HEK293 (cell line): Measurements from ENCODE around the gene HOXC11.

Experiments used
- CTCF ChIA-PET: fragments of 350-600 bp; formaldehyde crosslinking; extraction: SDS; loops from one replicate; lab custom pipeline; 2021; ENCODE audit warnings: antibody characterized with exemption; lab: Yijun Ruan, JAX
- POLR2A ChIA-PET: fragments of 300-600 bp; formaldehyde crosslinking; extraction: SDS; loops from one replicate; lab custom pipeline; 2020; ENCODE audit warnings: antibody characterized with exemption, inconsistent platforms; lab: Yijun Ruan, JAX
- H3K27ac ChIP-seq: fragments of 200-500 bp; sonication (Bioruptor generic); 2 replicates; pipeline ENCODE4 v1.5.1; 2014; ENCODE audit warnings: low read depth, low read length, control low read depth, inconsistent platforms; ENCODE audit errors: extremely low read depth
- H3K36me3 ChIP-seq, 2 experiments: fragments of 200-500 bp in 1 of 2; sonication (Bioruptor generic) in 1 of 2; 1 replicate in 1 of 2; 2 replicates in 1 of 2; pipeline ENCODE4 v1.5.1; 2014 to 2017; ENCODE audit warnings: inconsistent platforms in 2 of 2, low read length in 2 of 2; ENCODE audit not compliant: control insufficient read depth in 2 of 2, insufficient read depth in 1 of 2
- H3K4me1 ChIP-seq: fragments of 200-500 bp; sonication (Bioruptor generic); 2 replicates; pipeline ENCODE4 v1.5.1; 2014; ENCODE audit warnings: mild to moderate bottlenecking, low read length, inconsistent platforms; ENCODE audit not compliant: control insufficient read depth, insufficient read depth
- H3K4me3 ChIP-seq: 2 replicates; pipeline ENCODE4 v1.5.1; 2011; ENCODE audit warnings: low read depth, mild to moderate bottlenecking, control low read depth, low read length, moderate library complexity
- H3K9me3 ChIP-seq: fragments of 200-500 bp; sonication (Bioruptor generic); 2 replicates; pipeline ENCODE4 v1.5.1; 2014; ENCODE audit warnings: low read depth, low read length, inconsistent platforms; ENCODE audit not compliant: control insufficient read depth, insufficient read depth
- FEZF1 ChIP-seq: fragments of 450-650 bp; formaldehyde crosslinking; IDR thresholded peaks from 2 replicates; pipeline ENCODE4 v1.5.1; 2016; ENCODE audit warnings: missing biosample characterization, missing genetic modification characterization
- KLF1 ChIP-seq: fragments of 450-650 bp; formaldehyde crosslinking; IDR thresholded peaks from 2 replicates; pipeline ENCODE4 v1.5.1; 2016; ENCODE audit warnings: missing biosample characterization, missing genetic modification characterization
- KLF8 ChIP-seq: fragments of 450-650 bp; formaldehyde crosslinking; IDR thresholded peaks from 2 replicates; pipeline ENCODE4 v1.5.1; 2016; ENCODE audit warnings: missing biosample characterization, missing genetic modification characterization
- PRDM1 ChIP-seq: fragments of 450-650 bp; formaldehyde crosslinking; IDR thresholded peaks from 2 replicates; pipeline ENCODE4; 2016; ENCODE audit warnings: missing biosample characterization, missing genetic modification characterization
- ZFHX2 ChIP-seq: fragments of 450-650 bp; formaldehyde crosslinking; conservative IDR thresholded peaks from 2 replicates; pipeline ENCODE4 v1.5.1; 2016; ENCODE audit warnings: missing biosample characterization, missing genetic modification characterization
- ZIC2 ChIP-seq: fragments of 450-650 bp; formaldehyde crosslinking; IDR thresholded peaks from 2 replicates; pipeline ENCODE4 v1.5.1; 2016; ENCODE audit warnings: missing biosample characterization, missing genetic modification characterization
- ZNF501 ChIP-seq: fragments of 450-650 bp; formaldehyde crosslinking; IDR thresholded peaks from 2 replicates; pipeline ENCODE4 v1.5.1; 2016; ENCODE audit warnings: missing biosample characterization, missing genetic modification characterization
- ZNF529 ChIP-seq: fragments of 450-650 bp; formaldehyde crosslinking; IDR thresholded peaks from 2 replicates; pipeline ENCODE4 v1.5.1; 2017; ENCODE audit warnings: missing genetic modification characterization, missing biosample characterization; ENCODE audit not compliant: insufficient replicate concordance
- ZNF571 ChIP-seq: fragments of 450-650 bp; formaldehyde crosslinking; IDR thresholded peaks from 2 replicates; pipeline ENCODE4 v1.5.0; 2017; ENCODE audit warnings: missing biosample characterization, missing genetic modification characterization
- ZNF596 ChIP-seq: fragments of 450-650 bp; IDR thresholded peaks from 2 replicates; pipeline ENCODE4 v1.5.0; 2018; ENCODE audit warnings: missing biosample characterization, mild to moderate bottlenecking, missing genetic modification characterization, moderate library complexity
- ZNF600 ChIP-seq: fragments of 450-650 bp; formaldehyde crosslinking; IDR thresholded peaks from 2 replicates; pipeline ENCODE4 v1.5.1; 2016; ENCODE audit warnings: missing biosample characterization, missing genetic modification characterization
- ZNF830 ChIP-seq: fragments of 450-650 bp; IDR thresholded peaks from 2 replicates; pipeline ENCODE4 v1.5.0; 2018; ENCODE audit warnings: missing biosample characterization, missing genetic modification characterization, low read depth, mild to moderate bottlenecking, moderate library complexity
- ZXDB ChIP-seq: fragments of 450-650 bp; formaldehyde crosslinking; IDR thresholded peaks from 2 replicates; pipeline ENCODE4 v1.5.1; 2016; ENCODE audit warnings: missing biosample characterization, missing genetic modification characterization
- TF ChIP-seq, protein P1 (sequence below): fragments of 450-650 bp; formaldehyde crosslinking; IDR thresholded peaks from 2 replicates; pipeline ENCODE4 v1.5.1; 2016; ENCODE audit warnings: missing biosample characterization, missing genetic modification characterization, borderline replicate concordance
- TF ChIP-seq, protein P2 (sequence below): fragments of 450-650 bp; formaldehyde crosslinking; IDR thresholded peaks from 2 replicates; pipeline ENCODE4 v1.5.1; 2016; ENCODE audit warnings: missing biosample characterization, missing genetic modification characterization
- TF ChIP-seq, protein P3 (sequence below): fragments of 450-650 bp; formaldehyde crosslinking; IDR thresholded peaks from 2 replicates; pipeline ENCODE4 v1.5.1; 2016; ENCODE audit warnings: missing biosample characterization, missing genetic modification characterization
- TF ChIP-seq, protein P4 (sequence below): sonication (generic); formaldehyde crosslinking; IDR thresholded peaks from 2 replicates; pipeline ENCODE4 v1.8.1; 2022; ENCODE audit warnings: mild to moderate bottlenecking, moderate library complexity, missing genetic modification reagents
- TF ChIP-seq, protein P5 (sequence below): fragments of 450-650 bp; formaldehyde crosslinking; IDR thresholded peaks from 2 replicates; pipeline ENCODE4 v1.5.1; 2016; ENCODE audit warnings: missing biosample characterization, missing genetic modification characterization
- TF ChIP-seq, protein P6 (sequence below): fragments of 450-650 bp; formaldehyde crosslinking; optimal IDR thresholded peaks from 2 replicates; pipeline ENCODE3; 2016; ENCODE audit warnings: missing biosample characterization, mild to moderate bottlenecking, missing genetic modification characterization

Gene HOXC11

DNA sequence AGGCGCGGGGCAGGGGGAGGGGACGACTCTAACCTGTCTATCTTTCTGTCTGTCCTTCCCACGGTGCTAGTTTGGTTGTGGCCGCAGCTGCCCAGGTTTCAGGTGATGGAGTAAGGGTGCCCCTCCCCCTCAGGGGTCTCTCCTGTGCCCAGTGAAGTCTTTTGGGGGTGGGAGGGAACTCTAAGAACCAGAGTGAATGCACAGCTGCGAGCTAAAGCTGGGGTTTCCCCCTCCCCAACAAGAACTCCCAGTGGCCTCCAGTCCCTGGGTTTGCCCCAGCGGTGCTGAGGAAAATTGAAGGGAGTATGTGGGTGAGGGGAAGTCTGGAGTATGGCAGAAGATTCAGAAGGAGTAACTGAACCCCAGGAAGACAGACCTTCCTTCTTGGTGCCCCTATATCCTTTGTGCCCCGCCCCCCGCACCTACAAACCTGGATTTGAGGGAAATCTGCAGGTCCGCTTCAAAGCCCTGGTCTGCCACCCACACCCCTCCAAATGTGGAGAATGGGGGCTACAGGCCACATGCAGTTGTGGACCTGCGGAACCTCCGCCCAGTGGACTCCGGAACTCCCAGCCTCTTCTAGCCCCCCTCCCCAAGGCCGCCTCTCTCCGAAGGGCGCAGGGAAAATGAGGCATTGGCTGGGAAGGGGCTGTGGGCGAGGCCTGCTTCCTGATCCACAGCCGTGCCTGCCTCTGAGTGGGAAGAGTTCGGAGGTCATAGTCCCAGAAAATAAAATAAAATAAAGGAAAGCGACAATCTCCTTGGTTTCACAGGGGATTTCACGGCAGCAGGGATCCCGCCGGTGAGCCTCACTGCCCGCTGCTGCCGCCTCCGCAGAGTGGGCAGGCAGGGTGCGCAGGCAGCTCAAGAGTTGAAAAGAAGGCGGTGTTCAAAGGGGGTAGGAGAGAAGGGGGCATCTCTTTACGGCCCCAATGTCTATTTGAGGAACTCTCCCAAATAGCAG lies 23.6 kb downstream of the HOXC11 start (continued):
- TF ChIP-seq, protein P1, sequence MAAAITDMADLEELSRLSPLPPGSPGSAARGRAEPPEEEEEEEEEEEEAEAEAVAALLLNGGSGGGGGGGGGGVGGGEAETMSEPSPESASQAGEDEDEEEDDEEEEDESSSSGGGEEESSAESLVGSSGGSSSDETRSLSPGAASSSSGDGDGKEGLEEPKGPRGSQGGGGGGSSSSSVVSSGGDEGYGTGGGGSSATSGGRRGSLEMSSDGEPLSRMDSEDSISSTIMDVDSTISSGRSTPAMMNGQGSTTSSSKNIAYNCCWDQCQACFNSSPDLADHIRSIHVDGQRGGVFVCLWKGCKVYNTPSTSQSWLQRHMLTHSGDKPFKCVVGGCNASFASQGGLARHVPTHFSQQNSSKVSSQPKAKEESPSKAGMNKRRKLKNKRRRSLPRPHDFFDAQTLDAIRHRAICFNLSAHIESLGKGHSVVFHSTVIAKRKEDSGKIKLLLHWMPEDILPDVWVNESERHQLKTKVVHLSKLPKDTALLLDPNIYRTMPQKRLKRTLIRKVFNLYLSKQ (tag by site-specific recombination) = no peak
- no peak for TF ChIP-seq ZNF571 (tag by site-specific recombination)
- TF ChIP-seq ZFHX2 (tag by site-specific recombination) = peak; percentile 88
- TF ChIP-seq, protein P2, sequence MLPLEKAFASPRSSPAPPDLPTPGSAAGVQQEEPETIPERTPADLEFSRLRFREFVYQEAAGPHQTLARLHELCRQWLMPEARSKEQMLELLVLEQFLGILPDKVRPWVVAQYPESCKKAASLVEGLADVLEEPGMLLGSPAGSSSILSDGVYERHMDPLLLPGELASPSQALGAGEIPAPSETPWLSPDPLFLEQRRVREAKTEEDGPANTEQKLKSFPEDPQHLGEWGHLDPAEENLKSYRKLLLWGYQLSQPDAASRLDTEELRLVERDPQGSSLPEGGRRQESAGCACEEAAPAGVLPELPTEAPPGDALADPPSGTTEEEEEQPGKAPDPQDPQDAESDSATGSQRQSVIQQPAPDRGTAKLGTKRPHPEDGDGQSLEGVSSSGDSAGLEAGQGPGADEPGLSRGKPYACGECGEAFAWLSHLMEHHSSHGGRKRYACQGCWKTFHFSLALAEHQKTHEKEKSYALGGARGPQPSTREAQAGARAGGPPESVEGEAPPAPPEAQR (tag by site-specific recombination) = no peak
- TF ChIP-seq, protein P3, sequence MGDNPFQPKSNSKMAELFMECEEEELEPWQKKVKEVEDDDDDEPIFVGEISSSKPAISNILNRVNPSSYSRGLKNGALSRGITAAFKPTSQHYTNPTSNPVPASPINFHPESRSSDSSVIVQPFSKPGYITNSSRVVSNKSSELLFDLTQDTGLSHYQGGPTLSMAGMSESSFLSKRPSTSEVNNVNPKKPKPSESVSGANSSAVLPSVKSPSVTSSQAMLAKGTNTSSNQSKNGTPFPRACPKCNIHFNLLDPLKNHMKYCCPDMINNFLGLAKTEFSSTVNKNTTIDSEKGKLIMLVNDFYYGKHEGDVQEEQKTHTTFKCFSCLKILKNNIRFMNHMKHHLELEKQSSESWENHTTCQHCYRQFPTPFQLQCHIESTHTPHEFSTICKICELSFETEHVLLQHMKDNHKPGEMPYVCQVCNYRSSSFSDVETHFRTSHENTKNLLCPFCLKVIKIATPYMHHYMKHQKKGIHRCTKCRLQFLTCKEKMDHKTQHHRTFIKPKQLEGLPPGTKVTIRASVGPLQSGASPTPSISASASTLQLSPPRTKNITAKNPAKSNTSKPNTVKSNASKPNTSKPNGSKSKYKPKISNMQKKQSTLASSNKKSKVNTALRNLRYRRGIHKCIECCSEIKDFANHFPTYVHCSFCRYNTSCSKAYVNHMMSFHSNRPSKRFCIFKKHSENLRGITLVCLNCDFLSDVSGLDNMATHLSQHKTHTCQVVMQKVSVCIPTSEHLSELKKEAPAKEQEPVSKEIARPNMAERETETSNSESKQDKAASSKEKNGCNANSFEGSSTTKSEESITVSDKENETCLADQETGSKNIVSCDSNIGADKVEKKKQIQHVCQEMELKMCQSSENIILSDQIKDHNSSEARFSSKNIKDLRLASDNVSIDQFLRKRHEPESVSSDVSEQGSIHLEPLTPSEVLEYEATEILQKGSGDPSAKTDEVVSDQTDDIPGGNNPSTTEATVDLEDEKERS = no peak
- TF ChIP-seq, protein P4, sequence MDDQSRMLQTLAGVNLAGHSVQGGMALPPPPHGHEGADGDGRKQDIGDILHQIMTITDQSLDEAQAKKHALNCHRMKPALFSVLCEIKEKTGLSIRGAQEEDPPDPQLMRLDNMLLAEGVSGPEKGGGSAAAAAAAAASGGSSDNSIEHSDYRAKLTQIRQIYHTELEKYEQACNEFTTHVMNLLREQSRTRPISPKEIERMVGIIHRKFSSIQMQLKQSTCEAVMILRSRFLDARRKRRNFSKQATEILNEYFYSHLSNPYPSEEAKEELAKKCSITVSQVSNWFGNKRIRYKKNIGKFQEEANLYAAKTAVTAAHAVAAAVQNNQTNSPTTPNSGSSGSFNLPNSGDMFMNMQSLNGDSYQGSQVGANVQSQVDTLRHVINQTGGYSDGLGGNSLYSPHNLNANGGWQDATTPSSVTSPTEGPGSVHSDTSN (CRISPR knock-in tag) = no peak
- TF ChIP-seq, protein P5, sequence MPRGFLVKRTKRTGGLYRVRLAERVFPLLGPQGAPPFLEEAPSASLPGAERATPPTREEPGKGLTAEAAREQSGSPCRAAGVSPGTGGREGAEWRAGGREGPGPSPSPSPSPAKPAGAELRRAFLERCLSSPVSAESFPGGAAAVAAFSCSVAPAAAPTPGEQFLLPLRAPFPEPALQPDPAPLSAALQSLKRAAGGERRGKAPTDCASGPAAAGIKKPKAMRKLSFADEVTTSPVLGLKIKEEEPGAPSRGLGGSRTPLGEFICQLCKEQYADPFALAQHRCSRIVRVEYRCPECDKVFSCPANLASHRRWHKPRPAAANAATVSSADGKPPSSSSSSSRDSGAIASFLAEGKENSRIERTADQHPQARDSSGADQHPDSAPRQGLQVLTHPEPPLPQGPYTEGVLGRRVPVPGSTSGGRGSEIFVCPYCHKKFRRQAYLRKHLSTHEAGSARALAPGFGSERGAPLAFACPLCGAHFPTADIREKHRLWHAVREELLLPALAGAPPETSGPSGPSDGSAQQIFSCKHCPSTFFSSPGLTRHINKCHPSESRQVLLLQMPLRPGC (tag by site-specific recombination) = no peak

DNA sequence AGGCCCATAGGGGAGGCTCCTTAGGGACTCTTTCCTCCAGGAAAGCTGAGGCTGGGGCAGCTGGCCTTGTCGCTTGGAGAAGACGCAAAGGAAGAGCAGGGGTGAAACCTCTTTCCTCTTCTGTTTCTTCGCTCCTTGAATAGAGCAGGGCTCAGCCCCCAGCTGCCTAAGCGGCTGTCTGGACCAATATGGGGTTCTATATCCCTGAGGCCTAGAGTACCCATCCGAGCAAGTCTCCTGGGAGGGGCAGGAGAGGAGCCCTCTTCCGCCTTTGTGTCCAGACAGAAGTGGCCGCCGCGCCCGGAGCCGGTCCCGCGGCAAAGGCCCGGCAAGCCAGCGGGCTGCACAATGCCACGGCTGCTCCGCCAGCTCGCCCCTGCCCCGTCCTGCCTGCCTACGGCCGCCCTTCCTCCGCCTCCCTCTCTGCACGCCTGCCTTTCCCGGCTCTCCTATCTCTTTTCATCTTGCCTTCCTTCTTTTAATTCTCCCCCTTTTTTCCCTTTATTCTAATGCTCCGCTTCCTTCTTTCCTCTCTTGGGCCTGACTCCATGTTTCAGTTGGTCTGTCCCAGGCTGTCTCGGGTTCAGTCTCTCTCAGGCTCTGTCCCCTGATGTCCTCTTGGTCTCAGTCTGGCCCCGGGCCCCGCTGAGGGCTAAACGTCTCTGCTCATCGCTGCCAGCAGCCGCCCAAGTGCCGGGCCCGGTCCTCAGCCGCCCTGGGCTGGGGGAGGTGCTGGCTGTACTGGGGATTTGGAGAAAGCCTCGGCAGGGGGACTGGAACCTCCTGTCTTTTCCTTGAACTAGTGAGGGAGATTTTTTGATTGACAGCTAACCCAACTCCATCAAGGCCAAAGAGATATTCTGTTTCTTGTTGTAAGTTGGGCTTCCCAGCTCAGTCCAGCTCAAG lies 24.5 kb downstream of the HOXC11 start:
- ChIA-PET CTCF (interaction anchor here (0.6 to 6.7 kb wide), 9 partner anchors 10 to 251 kb away, joined by 3 to 49 read pairs (median 8); partner anchors contain the start of gene HOXC10), POLR2A (interaction anchor here (0.8 to 1.4 kb wide), 3 partner anchors 10 to 191 kb away, joined by 3 read pairs; partner anchors contain the start of gene SMUG1)
- Histone ChIP-seq H3K36me3 (peaks cover 1% of the 10 kb centered on the region in 2 experiments; a peak in 2 of 3 replicates), H3K27ac (peak overlapping the region; percentile 98; the same call in 1 of the 2 replicates), H3K4me3 (no peak overlapping the region), H3K9me3 (no peaks in the 10 kb centered on the region), H3K4me1 (peaks cover 38% of the 10 kb centered on the region)
- peak; percentile 31 for TF ChIP-seq ZIC2 (tag by site-specific recombination)
- peak; percentile 98 for TF ChIP-seq ZNF600 (tag by site-specific recombination)
- TF ChIP-seq, protein P6, sequence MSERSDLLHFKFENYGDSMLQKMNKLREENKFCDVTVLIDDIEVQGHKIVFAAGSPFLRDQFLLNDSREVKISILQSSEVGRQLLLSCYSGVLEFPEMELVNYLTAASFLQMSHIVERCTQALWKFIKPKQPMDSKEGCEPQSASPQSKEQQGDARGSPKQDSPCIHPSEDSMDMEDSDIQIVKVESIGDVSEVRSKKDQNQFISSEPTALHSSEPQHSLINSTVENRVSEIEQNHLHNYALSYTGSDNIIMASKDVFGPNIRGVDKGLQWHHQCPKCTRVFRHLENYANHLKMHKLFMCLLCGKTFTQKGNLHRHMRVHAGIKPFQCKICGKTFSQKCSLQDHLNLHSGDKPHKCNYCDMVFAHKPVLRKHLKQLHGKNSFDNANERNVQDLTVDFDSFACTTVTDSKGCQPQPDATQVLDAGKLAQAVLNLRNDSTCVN (tag by site-specific recombination) = peak; percentile 56
- TF ChIP-seq FEZF1 (tag by site-specific recombination) = peak; percentile 51
- TF ChIP-seq, protein P1 (tag by site-specific recombination) = no peak
- TF ChIP-seq ZXDB = peak; percentile 77
- 0 out of 2 replicates have a peak, but pooled peaks have one; percentile 6 for TF ChIP-seq PRDM1
- TF ChIP-seq ZNF529 (tag by site-specific recombination) = no peak
- peak; percentile 88 for TF ChIP-seq KLF8 (tag by site-specific recombination)
- TF ChIP-seq ZNF501 (tag by site-specific recombination) = peak; percentile 46; the same call in 1 of the 2 replicates
- no peak for TF ChIP-seq ZNF830 (tag by site-specific recombination)
- TF ChIP-seq KLF1 (tag by site-specific recombination) = 0 out of 2 replicates have a peak, but pooled peaks have one; percentile 18
- 0 out of 2 replicates have a peak, but pooled peaks have one; percentile 7 for TF ChIP-seq ZNF596
